Stimulated activated CD4-positive, alpha-beta T cell treated with anti-CD3 and anti-CD28 coated beads, TNF-alpha, amount 100 ng/mL, for 1 hour (primary cell): ENCODE data around the gene SARS1.
"Not testable (repeated sequence)": the region's sequence is repeated elsewhere in the genome, so short reads cannot be mapped to it uniquely, and the experiment has no call there.

Experiments used
- DNase-seq, 3 donors: peaks; one replicate each; pipeline ENCODE4 v3.0.0-alpha.2; 2020; ENCODE audit warnings: low read depth in 3 of 3, low spot score in 1 of 3

The SARS1 gene

GRCh38 chr1:109213824-109214693, at the start of gene SARS1:
Gene SARS1, plus strand, starts transcription at chr1:109213918. Its CDS starts 75 bp downstream, at chr1:109213993.
- peak; percentile 68 to 85 (median 82) for DNase-seq

DNA sequence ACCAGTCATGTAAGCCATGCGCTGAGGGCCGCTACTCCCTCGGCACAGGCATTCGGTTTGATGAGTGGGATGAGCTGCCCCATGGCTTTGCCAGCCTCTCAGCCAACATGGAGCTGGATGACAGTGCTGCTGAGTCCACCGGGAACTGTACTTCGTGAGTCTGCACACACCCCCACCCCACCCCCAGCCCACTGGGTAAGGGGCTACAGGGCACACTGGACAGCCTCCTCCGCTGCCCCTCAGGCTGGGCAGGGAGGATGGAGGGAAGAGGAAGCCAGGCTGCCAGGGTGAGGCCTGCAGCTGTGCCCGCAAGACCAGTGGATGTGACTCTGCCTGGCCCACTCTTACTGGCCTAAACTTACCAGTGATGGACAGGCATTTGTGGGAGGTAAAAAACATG, 49.2 kb upstream of the SARS1 start:
- DNase-seq, result no peak

DNA sequence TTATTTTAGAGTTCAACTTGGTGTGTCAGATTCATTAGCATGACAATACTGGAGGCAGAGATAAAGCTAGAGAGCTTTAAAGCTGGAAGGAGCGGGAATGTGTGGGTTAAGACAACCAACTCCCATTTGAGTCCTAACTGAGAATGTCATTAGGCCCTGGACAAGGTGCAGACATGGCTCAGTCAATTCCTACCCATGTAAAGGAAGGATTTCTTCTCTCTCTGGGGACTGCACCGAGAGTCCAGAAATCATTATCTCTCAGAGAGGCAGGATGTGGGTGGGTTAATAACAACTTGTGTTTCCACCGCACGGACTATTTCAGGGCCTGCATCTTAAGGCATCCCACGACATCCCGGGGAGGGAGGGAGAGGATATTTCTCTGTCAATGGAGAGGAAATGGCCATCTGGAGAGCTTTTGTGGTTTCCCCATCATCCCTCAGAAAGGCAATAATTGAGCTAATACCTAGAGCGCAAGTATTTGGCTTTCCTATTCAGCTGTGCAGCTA, 46.7 kb upstream of the SARS1 start:
- no peak for DNase-seq

DNA sequence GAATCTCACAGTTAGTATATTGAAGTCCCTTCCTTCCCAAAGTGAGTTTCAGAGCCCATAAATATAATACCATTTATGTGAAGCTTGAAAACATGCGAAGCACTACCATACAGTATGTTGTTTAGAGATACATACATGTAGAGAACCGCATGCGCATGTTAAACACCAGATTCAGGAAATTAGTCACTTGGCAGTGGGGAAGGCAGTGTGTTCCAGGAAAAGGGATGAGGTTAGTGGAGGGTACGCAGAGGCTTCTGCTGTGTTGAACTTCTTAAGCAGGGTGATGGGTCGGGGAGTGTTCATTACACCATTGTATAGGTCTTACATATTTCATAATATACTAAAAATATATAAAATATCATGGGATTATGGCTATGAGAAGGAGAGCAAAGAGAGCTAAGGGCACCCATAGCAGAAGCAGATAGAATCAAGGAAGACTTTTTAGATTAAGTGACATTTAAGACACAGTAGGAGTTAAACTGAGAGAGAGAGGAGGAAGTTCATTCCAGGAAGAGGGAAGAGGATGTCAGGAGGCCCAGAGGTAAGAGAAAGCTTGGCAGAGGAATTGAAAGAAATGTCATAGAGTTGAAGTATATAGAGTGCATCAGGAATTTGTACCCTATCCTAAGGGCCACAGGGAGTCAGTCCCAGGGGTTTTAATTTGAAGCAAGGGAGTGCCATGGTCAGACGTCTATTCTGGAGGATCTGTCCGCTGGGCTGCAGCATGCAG, 43.5 kb upstream of the SARS1 start:
- no peak for DNase-seq

- DNase-seq, result no peak
These were observed 42.1 kb upstream of the SARS1 start for GRCh38 chr1:109171646-109172045.

- DNase-seq, result not testable (repeated sequence)
These were observed 37.4 kb upstream of the SARS1 start for GRCh38 chr1:109176349-109176748.

- DNase-seq, result not testable (repeated sequence)
These were observed 33.0 kb upstream of the SARS1 start for GRCh38 chr1:109180715-109181084.

DNA sequence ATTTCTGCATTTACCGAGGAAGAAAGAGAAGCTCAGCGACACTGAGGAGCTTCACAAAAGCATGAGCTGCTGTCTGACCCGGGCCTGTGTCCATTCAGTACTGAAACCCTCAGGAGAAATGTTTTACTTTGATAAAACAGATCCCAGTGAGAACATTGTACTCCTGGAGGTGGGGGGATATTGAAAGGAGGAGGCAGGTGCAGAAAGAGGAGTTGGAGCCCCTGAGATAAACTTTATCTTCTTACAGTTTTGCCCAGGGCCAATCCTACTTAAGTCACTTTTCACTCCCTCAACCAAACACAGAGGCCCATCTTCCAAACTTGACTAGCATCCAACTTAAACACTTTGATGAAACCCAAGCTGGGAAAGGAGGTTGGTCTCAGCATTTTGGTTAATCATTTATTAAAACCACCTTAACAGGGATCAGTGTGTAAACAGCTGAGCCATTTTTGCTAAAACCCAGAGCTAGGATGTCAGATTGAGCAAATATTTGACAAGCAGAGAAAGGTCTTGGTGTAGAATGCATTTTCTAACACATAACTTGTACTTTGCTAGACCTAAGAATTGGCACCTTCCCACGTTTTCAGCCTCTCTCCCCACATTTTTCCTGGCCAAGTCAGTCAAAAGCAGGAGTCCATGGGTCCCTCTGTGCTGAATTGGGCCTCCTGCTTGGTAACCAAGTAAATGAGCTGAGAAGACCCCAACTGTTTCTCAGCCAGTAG, 32.5 kb upstream of the SARS1 start:
- no peak for DNase-seq

GRCh38 chr1:109181807-109182163, 31.9 kb upstream of the SARS1 start:
- DNase-seq, result no peak

- DNase-seq, result no peak
These were observed 30.5 kb upstream of the SARS1 start for GRCh38 chr1:109183058-109183738.

DNA sequence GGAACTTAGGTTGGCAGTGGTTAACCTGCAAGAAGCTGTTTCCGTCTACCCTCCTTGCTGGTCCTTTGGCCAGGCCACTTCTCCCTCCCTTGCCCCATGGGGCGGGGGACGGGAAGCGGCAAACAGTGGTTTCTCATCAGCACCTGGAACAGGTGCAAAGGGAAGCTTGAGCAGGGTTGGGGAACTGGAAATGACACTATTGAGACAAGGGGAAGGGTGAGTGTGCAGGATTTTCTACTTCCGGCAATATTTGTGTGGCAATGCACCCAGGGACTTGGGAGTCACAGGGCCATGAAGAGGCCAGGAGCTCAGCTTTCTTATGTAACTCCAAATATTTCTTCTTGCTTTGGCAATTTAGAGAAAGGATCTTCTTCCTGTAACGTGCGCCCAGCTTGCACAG, 29.0 kb upstream of the SARS1 start:
- DNase-seq, result no peak

- DNase-seq, result no peak
These were observed 28.4 kb upstream of the SARS1 start for GRCh38 chr1:109185357-109185756.

DNA sequence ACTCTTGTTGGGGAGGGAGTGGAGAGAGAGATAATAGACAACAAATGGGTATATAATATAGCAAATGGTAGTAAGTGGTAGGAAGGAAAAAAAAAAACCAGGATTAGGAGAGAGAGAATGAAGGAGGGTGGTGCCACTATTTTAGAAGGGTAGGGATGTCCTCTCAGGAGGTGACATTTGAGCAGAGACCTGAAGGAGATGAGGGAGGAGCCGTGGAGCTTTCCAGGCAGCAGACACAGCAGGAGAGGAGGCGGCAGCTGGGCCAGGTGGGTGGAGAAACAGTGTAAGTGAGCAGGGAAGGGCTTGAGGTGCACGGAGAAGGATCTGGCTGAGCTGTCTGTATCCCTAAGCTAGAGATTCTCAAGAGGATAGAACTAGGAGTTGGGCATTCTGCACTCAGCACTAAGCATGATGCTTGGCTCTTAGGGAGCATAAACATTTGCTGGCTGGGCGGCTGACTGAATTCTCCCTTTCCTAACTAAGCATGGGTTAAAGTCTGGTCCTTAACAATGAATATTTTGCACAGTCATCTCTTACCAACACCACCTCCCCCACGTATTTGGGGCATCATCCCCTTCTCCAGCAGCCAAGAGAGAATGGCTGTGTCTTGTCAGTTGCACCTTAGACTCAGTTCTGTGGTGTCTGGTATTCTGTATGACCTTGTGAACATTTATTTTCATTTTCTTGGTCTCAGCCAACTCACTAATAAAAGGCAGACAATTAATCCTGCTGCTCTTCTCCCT, 27.6 kb upstream of the SARS1 start:
- DNase-seq, result no peak

- no peak for DNase-seq
These were observed 27.0 kb upstream of the SARS1 start for GRCh38 chr1:109186733-109187086.

- DNase-seq, result no peak
These were observed 26.6 kb upstream of the SARS1 start for GRCh38 chr1:109187127-109187526.

DNA sequence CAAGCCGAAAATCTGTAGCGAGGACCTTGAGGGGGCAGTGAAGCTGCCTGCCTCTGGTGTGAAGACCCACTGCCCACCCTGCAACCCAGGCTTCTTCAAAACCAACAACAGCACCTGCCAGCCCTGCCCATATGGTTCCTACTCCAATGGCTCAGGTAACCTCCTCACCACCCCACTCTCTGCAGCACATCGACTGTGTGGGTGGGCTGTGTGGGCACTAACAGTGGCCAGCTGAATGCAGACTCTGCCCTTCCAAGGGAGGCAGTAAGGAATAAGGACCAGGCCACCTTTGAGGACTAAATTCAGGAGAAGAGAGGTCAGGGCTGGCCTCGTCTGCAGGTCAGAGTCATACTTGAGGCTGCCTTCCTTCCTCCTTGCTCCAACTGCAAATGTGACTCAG, 25.5 kb upstream of the SARS1 start:
- no peak for DNase-seq

DNA sequence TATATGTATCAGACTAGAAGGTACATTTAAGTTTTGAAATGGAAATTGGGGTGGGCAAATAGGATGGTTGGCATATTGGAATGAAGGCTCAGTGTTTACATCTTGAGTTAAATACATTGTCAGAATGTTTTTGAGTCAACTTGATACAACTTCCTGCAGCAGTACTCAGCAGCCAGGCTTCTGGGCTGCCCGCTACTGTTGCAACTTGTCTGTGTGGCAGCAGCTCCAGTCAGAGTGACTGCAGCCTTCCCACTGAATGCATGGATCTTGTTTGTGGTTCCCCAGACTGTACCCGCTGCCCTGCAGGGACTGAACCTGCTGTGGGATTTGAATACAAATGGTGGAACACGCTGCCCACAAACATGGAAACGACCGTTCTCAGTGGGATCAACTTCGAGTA, 24.9 kb upstream of the SARS1 start:
- no peak for DNase-seq

GRCh38 chr1:109190189-109190588, 23.5 kb upstream of the SARS1 start:
- DNase-seq, result no peak

DNA sequence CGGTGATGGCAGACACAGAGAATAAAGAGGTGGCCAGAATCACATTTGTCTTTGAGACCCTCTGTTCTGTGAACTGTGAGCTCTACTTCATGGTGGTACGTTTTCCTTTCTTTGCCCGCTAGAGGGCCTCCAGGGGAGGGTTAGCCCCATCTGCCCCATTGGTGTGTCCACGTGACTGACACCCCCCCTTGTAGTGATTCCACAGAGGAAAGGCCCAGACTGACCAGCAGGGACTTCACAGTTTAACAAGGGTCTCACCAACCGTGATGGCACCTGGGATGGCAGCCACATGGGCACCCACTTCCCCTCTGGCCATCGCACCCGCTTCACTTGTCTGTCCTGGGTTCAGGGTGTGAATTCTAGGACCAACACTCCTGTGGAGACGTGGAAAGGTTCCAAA, 22.3 kb upstream of the SARS1 start:
- DNase-seq, result no peak

DNA sequence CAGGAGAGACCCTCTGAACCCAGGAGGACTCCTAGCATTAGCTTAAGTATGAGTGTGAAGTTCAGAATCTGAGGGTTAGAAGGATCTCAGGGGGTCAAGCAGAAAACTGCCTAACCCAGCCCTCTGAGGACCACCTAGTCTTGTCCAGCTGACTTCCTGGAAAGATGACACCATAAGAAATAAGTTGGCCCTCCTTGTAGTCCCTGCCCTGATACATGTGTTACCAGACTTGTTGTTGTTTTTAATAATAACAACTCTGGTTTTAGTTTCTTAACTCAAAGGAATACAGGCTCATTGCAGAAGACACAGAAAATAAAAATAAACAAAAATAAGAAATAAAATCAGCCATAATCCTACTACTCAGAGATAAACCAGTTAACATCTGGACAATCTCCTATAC, 21.8 kb upstream of the SARS1 start:
- no peak for DNase-seq

GRCh38 chr1:109192433-109192832, 21.3 kb upstream of the SARS1 start:
- no peak for DNase-seq
